Peyer's patch (tissue), 4 donors: Measurements from ENCODE around the gene CHMP4A.

Experiments
- POLR2A ChIP-seq, 2 donors: fragments of 450-650 bp; IDR thresholded peaks; one replicate each; pipeline ENCODE4 v1.5.1; 2017; ENCODE audit warnings: antibody characterized with exemption in 2 of 2, mild to moderate bottlenecking in 2 of 2, moderate library complexity in 2 of 2
- TF ChIP-seq, protein P1 (sequence below), 6 experiments: fragments of 450-650 bp in 4 of 6; fragments of 200-600 bp in 2 of 6; sonication (generic) in 1 of 6; IDR thresholded peaks; one replicate each; pipeline ENCODE4 v1.5.1; 2017 to 2019; ENCODE audit warnings: antibody characterized with exemption in 6 of 6, mild to moderate bottlenecking in 3 of 6, moderate library complexity in 1 of 6

GRCh38 chr14:24249230-24250021 lies 36.1 kb upstream of the CHMP4A start:
- TF ChIP-seq, protein P1, sequence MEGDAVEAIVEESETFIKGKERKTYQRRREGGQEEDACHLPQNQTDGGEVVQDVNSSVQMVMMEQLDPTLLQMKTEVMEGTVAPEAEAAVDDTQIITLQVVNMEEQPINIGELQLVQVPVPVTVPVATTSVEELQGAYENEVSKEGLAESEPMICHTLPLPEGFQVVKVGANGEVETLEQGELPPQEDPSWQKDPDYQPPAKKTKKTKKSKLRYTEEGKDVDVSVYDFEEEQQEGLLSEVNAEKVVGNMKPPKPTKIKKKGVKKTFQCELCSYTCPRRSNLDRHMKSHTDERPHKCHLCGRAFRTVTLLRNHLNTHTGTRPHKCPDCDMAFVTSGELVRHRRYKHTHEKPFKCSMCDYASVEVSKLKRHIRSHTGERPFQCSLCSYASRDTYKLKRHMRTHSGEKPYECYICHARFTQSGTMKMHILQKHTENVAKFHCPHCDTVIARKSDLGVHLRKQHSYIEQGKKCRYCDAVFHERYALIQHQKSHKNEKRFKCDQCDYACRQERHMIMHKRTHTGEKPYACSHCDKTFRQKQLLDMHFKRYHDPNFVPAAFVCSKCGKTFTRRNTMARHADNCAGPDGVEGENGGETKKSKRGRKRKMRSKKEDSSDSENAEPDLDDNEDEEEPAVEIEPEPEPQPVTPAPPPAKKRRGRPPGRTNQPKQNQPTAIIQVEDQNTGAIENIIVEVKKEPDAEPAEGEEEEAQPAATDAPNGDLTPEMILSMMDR (IDR thresholded peaks at IDR 0.05), result no peak
- TF ChIP-seq POLR2A (IDR thresholded peaks at IDR 0.05), result no peak
